Tibial artery (tissue), 4 donors: Measurements from ENCODE around the gene SMCHD1.
A peak's percentile ranks its signal among the peaks of the same experiment; 100 is the strongest.
"Not testable (repeated sequence)": the region's sequence is repeated elsewhere in the genome, so short reads cannot be mapped to it uniquely, and the experiment has no call there.

ENCODE experiments used
- DNase-seq, 2 donors: peaks; one replicate each; pipeline ENCODE4 v3.0.0-alpha.2; 2019
- H3K27ac ChIP-seq, 2 donors: fragments of 200-600 bp; sonication (generic) in 1 of 2; 1 replicate in 1 of 2; 2 replicates in 1 of 2; pipeline ENCODE4 v1.5.1; 2018 to 2019; ENCODE audit warnings: mild to moderate bottlenecking in 1 of 2
- H3K27me3 ChIP-seq, 2 donors: fragments of 200-600 bp; sonication (generic) in 1 of 2; one replicate each; pipeline versions ENCODE4 v1.5.1 to v1.6.0; 2016 to 2019
- H3K36me3 ChIP-seq, 3 donors: fragments of 200-600 bp; sonication (generic) in 2 of 3; one replicate each; pipeline ENCODE4 v1.5.1; 2016 to 2019; ENCODE audit warnings: mild to moderate bottlenecking in 2 of 3
- H3K4me1 ChIP-seq, 4 donors: fragments of 200-600 bp; sonication (generic) in 2 of 4; 1 replicate in 3 of 4; 2 replicates in 1 of 4; pipeline ENCODE4 v1.5.1; 2016 to 2019
- H3K4me3 ChIP-seq, 2 donors: fragments of 200-600 bp; sonication (generic) in 1 of 2; 1 replicate in 1 of 2; 2 replicates in 1 of 2; pipeline ENCODE4 v1.5.1; 2018 to 2019; ENCODE audit warnings: mild to moderate bottlenecking in 2 of 2
- H3K9me3 ChIP-seq, 3 donors: fragments of 200-600 bp; sonication (generic) in 1 of 3; one replicate each; pipeline ENCODE4 v1.5.1; 2016 to 2019
- intact Hi-C: fragments of 100-400 bp; cut with DNase I; formaldehyde crosslinking; loops from one replicate; pipeline ENCODE4 v1.15.0; 2023; ENCODE audit warnings: low total_unique reads
- TF ChIP-seq, protein P1 (sequence below), 2 experiments: fragments of 200-600 bp in 1 of 2; fragments of 450-650 bp in 1 of 2; IDR thresholded peaks; one replicate each; pipeline ENCODE4 v1.5.1; 2017 to 2019; ENCODE audit warnings: antibody characterized with exemption in 2 of 2, mild to moderate bottlenecking in 1 of 2, moderate library complexity in 1 of 2

Gene SMCHD1

DNA sequence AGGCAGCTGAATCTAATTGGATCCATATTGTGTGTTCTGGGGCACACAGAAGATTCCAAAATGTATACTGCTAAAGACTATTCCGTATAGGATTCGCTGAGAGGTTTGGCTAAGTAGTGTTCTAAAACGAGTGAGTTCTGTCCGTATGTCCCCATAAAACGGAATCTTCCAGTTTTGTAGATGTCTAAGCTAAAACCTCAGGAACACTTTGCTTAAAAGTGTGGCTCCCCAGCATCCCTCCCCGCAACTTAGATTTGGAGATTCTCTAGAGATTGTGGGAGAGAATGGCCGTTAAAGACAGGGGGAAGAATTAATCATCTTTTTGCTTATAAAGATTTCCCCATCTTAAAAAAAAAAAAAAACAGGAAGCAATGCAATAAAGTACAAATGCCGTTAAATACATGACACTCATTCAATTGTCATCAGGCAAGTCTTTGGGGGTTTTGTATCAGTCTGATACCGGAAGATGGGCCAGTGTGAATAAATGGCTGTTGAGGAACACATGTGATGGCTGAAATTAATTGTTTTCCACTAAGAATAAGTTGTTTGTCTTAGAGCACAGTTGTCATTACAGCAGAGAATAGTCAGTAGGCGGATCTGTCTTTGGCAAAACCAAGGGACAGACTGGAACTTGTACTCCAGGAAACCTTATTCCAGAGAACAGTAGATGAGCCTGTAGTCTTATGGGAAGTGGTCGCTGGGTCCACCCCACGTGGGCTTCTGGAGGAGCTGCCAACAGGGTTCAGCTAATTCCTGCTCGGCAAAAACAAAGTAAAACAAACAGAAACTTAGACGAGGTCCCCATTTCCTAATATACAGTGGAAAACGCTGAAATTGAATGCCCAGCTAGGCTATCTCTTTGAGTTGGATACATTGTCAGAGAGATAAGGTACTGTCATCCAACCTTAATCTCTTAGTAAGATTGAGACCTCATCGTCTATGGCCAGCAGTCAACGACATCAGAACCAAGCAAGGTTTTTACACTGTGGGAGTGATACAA, 193.0 kb downstream of the SMCHD1 start:
- no peaks in the 10 kb centered on the region for H3K36me3 ChIP-seq
- peak overlapping the region in 1 of 2 donors; percentile 57 for H3K27ac ChIP-seq
- intact Hi-C loops, result no loop called here

DNA sequence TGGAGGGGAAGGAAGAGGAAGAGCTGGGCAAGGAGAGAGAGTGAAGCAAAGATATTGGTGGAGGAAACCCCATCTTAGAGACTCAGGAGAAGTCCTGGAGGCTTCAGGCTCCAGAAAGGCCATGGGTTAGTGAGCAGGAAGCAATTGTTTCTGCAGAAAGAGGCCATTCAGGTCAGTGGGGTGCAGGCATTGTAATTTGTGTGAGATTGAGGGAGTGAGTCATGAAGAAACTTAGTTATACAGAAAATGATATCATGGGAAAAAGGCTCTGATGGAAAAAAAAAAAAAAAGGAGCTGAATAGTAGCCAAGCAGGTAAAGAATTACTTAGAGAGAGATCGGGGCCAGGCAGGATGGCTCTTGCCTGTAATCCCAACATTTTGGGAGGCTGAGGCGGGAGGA, 195.3 kb downstream of the SMCHD1 start:
- DNase-seq, result no peak
- TF ChIP-seq, protein P1, sequence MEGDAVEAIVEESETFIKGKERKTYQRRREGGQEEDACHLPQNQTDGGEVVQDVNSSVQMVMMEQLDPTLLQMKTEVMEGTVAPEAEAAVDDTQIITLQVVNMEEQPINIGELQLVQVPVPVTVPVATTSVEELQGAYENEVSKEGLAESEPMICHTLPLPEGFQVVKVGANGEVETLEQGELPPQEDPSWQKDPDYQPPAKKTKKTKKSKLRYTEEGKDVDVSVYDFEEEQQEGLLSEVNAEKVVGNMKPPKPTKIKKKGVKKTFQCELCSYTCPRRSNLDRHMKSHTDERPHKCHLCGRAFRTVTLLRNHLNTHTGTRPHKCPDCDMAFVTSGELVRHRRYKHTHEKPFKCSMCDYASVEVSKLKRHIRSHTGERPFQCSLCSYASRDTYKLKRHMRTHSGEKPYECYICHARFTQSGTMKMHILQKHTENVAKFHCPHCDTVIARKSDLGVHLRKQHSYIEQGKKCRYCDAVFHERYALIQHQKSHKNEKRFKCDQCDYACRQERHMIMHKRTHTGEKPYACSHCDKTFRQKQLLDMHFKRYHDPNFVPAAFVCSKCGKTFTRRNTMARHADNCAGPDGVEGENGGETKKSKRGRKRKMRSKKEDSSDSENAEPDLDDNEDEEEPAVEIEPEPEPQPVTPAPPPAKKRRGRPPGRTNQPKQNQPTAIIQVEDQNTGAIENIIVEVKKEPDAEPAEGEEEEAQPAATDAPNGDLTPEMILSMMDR (IDR thresholded peaks at IDR 0.05), result no peak
- no peak overlapping the region for H3K4me3 ChIP-seq
- H3K9me3 ChIP-seq, result no peaks in the 10 kb centered on the region
- peaks cover 0 to 42% (median 17%) of the 10 kb centered on the region in 4 donors for H3K4me1 ChIP-seq
- peaks cover 0 to 10% of the 10 kb centered on the region in 2 donors for H3K27me3 ChIP-seq
- H3K36me3 ChIP-seq, result no peaks in the 10 kb centered on the region
- intact Hi-C loops, result no loop called here
- H3K27ac ChIP-seq, result no peak overlapping the region

More for the DNA sequence above, 193.0 kb downstream of the SMCHD1 start:
- Histone ChIP-seq H3K4me3 (peak overlapping the region; percentile 51 to 64), H3K4me1 (peaks cover 0 to 21% (median 15%) of the 10 kb centered on the region in 4 donors), H3K9me3 (no peaks in the 10 kb centered on the region), H3K27me3 (peaks cover 0 to 10% of the 10 kb centered on the region in 2 donors)
- DNase-seq, result no peak
- TF ChIP-seq, protein P1 (IDR thresholded peaks at IDR 0.05), result no peak

DNA sequence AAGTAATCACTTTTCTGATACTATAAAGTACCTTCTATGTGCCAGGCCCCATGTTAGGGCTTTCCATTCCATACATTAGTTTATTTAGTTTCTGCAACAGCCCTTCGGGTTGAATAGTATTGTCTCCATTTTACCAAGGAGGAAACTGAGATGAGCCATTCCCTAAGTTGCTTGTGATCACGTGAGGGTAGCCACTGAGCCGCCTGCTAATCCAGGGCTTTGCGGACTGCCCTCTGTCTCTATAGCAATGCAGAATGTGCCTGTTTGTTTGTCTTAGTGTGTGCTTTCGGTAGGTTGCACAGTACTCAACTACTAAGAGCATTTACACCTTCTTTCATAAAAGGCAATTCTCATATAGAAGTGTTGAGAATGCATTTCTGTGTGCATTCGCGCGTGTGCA, 196.2 kb downstream of the SMCHD1 start:
- H3K4me1 ChIP-seq, result peaks cover 0 to 34% (median 14%) of the 10 kb centered on the region in 4 donors
- H3K36me3 ChIP-seq, result no peaks in the 10 kb centered on the region
- H3K9me3 ChIP-seq, result no peaks in the 10 kb centered on the region

DNA sequence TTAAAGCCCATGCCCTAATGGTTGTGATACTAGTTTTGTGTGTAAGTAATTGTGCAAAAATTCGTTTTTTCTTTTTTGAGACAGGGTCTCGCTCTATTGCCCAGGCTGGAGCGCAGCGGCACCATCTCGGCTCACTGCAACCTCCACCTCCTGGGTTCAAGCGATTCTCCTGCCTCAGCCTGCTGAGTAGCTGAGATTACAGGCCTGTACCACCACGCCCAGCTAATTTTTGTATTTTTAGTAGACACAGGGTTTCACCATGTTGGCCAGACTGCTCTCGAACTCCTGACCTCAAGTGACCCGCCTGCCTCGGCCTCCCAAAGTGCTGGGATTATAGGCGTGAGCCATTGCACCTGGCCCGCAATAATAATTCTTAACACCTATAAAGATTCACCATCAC, 196.9 kb downstream of the SMCHD1 start:
- H3K36me3 ChIP-seq, H3K27ac ChIP-seq, H3K4me3 ChIP-seq, intact Hi-C loops, H3K9me3 ChIP-seq, H3K27me3 ChIP-seq, DNase-seq: not testable (repeated sequence)
- H3K4me1 ChIP-seq, result peaks cover 0 to 36% (median 13%) of the 10 kb centered on the region in 4 donors

More for the DNA sequence above, 196.2 kb downstream of the SMCHD1 start:
- TF ChIP-seq, protein P1 (IDR thresholded peaks at IDR 0.05), result no peak
- Histone ChIP-seq H3K27ac (no peak overlapping the region), H3K27me3 (peaks cover 0 to 10% of the 10 kb centered on the region in 2 donors), H3K4me3 (no peak overlapping the region)
- intact Hi-C loops, result no loop called here
- no peak for DNase-seq

DNA sequence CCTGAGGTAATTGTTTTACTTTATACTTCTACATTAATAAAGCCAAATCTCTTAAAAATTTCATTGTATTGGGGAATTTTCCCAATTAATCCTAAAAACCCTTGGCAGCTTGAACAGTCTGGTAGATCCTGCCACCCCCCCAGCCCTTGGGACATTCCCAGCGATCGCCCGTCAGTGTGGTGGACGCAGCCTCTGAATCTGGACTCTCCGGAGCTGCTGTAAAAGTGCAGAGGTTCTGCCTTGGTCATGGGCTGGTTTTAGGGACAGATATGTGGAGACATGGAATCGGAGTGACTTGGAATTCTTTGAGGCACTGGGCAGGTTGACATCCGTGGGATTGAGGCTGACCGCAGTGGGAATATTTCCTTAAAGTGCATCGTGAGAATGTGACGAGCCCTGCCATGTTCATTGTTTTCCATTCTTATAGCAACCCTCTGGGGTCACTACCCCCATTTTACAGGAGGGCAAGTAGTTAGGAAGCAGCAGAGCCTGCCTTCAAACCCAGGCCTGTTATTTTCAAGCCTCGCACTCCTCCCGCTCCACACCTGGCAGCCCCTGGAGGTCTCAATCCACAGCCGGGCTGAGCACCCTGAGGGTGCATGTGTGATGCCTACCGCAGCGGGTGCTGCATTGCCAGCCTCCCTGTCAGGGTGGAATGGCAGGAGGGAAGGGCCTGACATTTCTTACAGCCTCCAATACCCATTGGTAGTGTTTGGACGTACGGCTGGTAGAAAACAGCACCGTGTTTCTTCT, 197.8 kb downstream of the SMCHD1 start:
- no peaks in the 10 kb centered on the region for H3K27me3 ChIP-seq
- TF ChIP-seq, protein P1 (IDR thresholded peaks at IDR 0.05), result no peak
- H3K27ac ChIP-seq, result no peak overlapping the region
- intact Hi-C loops, result no loop called here
- H3K4me3 ChIP-seq, result no peak overlapping the region
- no peaks in the 10 kb centered on the region for H3K36me3 ChIP-seq
- no peaks in the 10 kb centered on the region for H3K9me3 ChIP-seq
- no peak for DNase-seq
- H3K4me1 ChIP-seq, result peaks cover 0 to 37% (median 12%) of the 10 kb centered on the region in 4 donors
